Gastroesophageal sphincter (tissue), 3 donors: ENCODE results near the gene SMAD3.

Source experiments
- EP300 ChIP-seq: sonication (generic); formaldehyde crosslinking; IDR thresholded peaks from one replicate; pipeline ENCODE4 v1.6.1; 2017; ENCODE audit warnings: antibody characterized with exemption, mild to moderate bottlenecking
- POLR2A ChIP-seq, 2 donors: fragments of 450-650 bp; IDR thresholded peaks; one replicate each; pipeline ENCODE4 v1.6.1; 2017; ENCODE audit warnings: antibody characterized with exemption in 2 of 2, mild to moderate bottlenecking in 2 of 2, moderate library complexity in 1 of 2
- TF ChIP-seq, protein P1 (sequence below), 4 experiments: fragments of 200-600 bp in 2 of 4; fragments of 450-650 bp in 2 of 4; sonication (generic) in 1 of 4; IDR thresholded peaks; one replicate each; pipeline ENCODE4 v1.5.1; 2017 to 2019; ENCODE audit warnings: antibody characterized with exemption in 4 of 4, mild to moderate bottlenecking in 2 of 4, moderate library complexity in 2 of 4

DNA sequence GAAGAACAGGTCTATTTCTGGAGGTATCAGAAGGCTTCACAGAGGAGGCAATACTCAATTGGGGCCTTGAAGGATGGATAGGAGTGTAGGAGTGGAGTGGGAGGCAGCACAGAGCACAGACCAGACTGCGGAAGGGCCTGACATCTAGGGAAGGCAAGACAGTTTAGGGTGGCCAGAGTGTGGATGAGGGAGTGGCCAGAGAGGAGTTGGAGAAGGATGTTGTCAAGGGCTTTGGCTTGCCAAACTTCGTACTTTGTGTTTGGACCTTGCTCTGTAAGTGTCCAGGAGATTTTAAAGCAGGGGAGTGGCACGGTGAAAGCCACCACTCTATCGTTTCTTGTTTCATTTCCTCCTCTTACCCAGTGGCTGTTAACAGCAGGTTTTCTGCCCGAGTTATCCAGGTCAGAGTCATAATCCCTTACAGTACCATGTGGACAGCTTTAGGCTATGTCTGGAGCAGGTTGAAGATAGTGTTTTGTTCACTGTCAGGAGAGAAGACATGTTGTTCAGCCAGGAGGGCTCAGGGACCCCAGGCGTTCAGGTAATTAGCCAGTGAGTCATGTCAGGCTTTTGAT lies 12.3 kb downstream of the SMAD3 start:
- TF ChIP-seq, protein P1, sequence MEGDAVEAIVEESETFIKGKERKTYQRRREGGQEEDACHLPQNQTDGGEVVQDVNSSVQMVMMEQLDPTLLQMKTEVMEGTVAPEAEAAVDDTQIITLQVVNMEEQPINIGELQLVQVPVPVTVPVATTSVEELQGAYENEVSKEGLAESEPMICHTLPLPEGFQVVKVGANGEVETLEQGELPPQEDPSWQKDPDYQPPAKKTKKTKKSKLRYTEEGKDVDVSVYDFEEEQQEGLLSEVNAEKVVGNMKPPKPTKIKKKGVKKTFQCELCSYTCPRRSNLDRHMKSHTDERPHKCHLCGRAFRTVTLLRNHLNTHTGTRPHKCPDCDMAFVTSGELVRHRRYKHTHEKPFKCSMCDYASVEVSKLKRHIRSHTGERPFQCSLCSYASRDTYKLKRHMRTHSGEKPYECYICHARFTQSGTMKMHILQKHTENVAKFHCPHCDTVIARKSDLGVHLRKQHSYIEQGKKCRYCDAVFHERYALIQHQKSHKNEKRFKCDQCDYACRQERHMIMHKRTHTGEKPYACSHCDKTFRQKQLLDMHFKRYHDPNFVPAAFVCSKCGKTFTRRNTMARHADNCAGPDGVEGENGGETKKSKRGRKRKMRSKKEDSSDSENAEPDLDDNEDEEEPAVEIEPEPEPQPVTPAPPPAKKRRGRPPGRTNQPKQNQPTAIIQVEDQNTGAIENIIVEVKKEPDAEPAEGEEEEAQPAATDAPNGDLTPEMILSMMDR (IDR thresholded peaks at IDR 0.05) = no peak
- TF ChIP-seq POLR2A (IDR thresholded peaks at IDR 0.05) (no peak), EP300 (no peak)
